Activated T-cell treated with anti-CD3 and anti-CD28 coated beads, Interleukin-2, amount 50 U/mL, for 72 hours (primary cell): ENCODE data around the gene WWOX. TPM values are rescaled to one million over a fixed set of nuclear protein-coding genes. Genes with fewer than 3 reads are reported as not detected.

Experiments
- ATAC-seq, 2 donors: fragments of 150-1000 bp; cut with Tn5 transposase; replicated peaks in 1 of 2; 2 replicates each; pipeline ENCODE4 v1.10.0; 2021; ENCODE audit warnings: moderate library complexity in 2 of 2, mild to moderate bottlenecking in 1 of 2
- DNase-seq, 2 donors: peaks; one replicate each; pipeline ENCODE4 v3.0.0; 2021 to 2022; ENCODE audit warnings: mixed read lengths in 1 of 2
- H3K27ac Mint-ChIP-seq: one replicate; pipeline ENCODE4 v1.8.0; 2022; ENCODE audit warnings: mild to moderate bottlenecking, moderate library complexity, mixed read lengths
- H3K27me3 Mint-ChIP-seq: one replicate; pipeline ENCODE4 v1.8.0; 2022; ENCODE audit warnings: low read depth, mixed read lengths
- H3K36me3 Mint-ChIP-seq, 2 donors: one replicate each; pipeline ENCODE4 v1.8.0; 2022; ENCODE audit warnings: mixed read lengths in 2 of 2, mild to moderate bottlenecking in 1 of 2; ENCODE audit not compliant: insufficient read depth in 2 of 2
- H3K4me1 Mint-ChIP-seq: one replicate; pipeline ENCODE4 v1.8.0; 2022; ENCODE audit warnings: low read depth, mixed read lengths
- H3K4me3 Mint-ChIP-seq, 2 donors: one replicate each; pipeline ENCODE4 v1.8.0; 2022; ENCODE audit warnings: mild to moderate bottlenecking in 2 of 2, mixed read lengths in 2 of 2, moderate library complexity in 2 of 2
- H3K9me3 Mint-ChIP-seq, 2 donors: one replicate each; pipeline ENCODE4 v1.8.0; 2022; ENCODE audit warnings: mixed read lengths in 2 of 2
- total RNA-seq, 2 donors: library from RNA; stranded (reverse); gene quantifications; one replicate each; pipeline ENCODE4 v1.2.3, GENCODE V29; 2022

The WWOX gene
- total RNA-seq, 2 donors from 2014 or later = 21.2 to 21.5 TPM

DNA sequence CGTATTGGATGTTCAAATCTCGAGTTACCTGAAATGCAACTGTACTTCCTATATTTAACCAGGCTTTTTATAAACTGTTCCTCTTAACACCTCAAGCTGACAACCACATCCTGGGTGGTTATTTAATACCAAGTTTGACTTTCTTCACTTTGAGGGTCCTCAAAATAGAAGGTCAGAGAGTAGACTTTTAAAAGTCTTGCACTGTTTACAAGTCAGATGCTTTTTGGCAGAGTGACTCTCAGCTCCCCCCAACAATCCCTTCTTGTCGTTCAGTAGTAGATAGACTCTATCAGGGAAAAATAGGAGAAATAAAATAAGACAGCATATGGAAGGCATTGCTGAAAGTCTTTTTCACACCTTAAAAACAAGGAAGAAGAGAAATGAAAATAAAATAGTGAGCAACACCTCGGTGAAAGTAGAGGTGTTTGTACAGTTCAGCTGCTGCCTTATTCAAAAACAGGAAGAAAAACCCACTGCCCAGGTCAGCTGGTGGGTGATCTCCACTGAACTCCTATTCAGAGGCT is 650.4 kb downstream of the WWOX start:
- DNase-seq (no peak), ATAC-seq (no peak)
- peak overlapping the region in 1 of 2 donors; percentile 63 for H3K4me3 Mint-ChIP-seq
- H3K36me3 Mint-ChIP-seq = peaks cover 0 to 3% of the 10 kb centered on the region in 2 donors
- H3K27ac Mint-ChIP-seq = no peak overlapping the region
- H3K27me3 Mint-ChIP-seq = no peaks in the 10 kb centered on the region
- no peaks in the 10 kb centered on the region for H3K9me3 Mint-ChIP-seq
- H3K4me1 Mint-ChIP-seq = peaks cover 14% of the 10 kb centered on the region

GRCh38 chr16:78750611-78751010 is 651.2 kb downstream of the WWOX start:
- DNase-seq (no peak), ATAC-seq (no peak)
- Mint-ChIP-seq H3K27me3 (no peaks in the 10 kb centered on the region), H3K4me1 (peaks cover 14% of the 10 kb centered on the region), H3K36me3 (peaks cover 0 to 3% of the 10 kb centered on the region in 2 donors), H3K27ac (no peak overlapping the region), H3K4me3 (peak overlapping the region in 1 of 2 donors; percentile 22), H3K9me3 (no peaks in the 10 kb centered on the region)

DNA sequence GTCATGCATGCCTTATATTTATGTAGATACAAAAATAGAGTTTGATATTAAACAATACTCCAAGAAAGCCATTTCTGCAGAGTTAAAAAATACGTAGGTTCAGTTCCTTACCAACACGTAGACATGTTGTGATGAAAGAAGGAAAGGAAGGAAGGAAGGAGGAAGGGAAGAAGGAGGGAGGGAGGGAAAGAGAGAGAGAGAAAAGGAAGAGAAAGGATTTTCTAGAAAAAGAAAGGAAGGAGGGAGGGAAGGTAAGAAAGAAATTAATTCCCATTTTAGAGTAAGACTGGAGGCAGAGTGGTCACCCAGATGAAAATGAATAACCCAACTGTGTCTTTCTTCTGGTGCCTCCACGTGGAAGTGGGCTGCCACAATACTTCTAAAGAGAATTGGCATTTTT is 652.1 kb downstream of the WWOX start:
- H3K27ac Mint-ChIP-seq = no peak overlapping the region
- H3K9me3 Mint-ChIP-seq = peaks cover 0 to 2% of the 10 kb centered on the region in 2 donors
- ATAC-seq = no peak
- H3K4me1 Mint-ChIP-seq = peaks cover 14% of the 10 kb centered on the region
- H3K36me3 Mint-ChIP-seq = peaks cover 0 to 3% of the 10 kb centered on the region in 2 donors
- H3K27me3 Mint-ChIP-seq = no peaks in the 10 kb centered on the region
- no peak overlapping the region for H3K4me3 Mint-ChIP-seq
- DNase-seq = no peak

GRCh38 chr16:78754713-78755112 is 655.3 kb downstream of the WWOX start:
- no peak overlapping the region for H3K4me3 Mint-ChIP-seq
- DNase-seq (no peak), ATAC-seq (no peak)

GRCh38 chr16:78755751-78756661 is 656.6 kb downstream of the WWOX start:
- ATAC-seq (no peak), DNase-seq (no peak)
- Mint-ChIP-seq H3K4me1 (no peaks in the 10 kb centered on the region), H3K27me3 (no peaks in the 10 kb centered on the region), H3K36me3 (no peaks in the 10 kb centered on the region), H3K27ac (no peak overlapping the region), H3K4me3 (no peak overlapping the region), H3K9me3 (peaks cover 0 to 2% of the 10 kb centered on the region in 2 donors)

More at GRCh38 chr16:78754713-78755112, 655.3 kb downstream of the WWOX start:
- H3K36me3 Mint-ChIP-seq = no peaks in the 10 kb centered on the region
- H3K27ac Mint-ChIP-seq = no peak overlapping the region
- H3K4me1 Mint-ChIP-seq = peaks cover 4% of the 10 kb centered on the region
- peaks cover 0 to 2% of the 10 kb centered on the region in 2 donors for H3K9me3 Mint-ChIP-seq
- H3K27me3 Mint-ChIP-seq = no peaks in the 10 kb centered on the region

GRCh38 chr16:78759596-78759995 is 660.1 kb downstream of the WWOX start:
- H3K27ac Mint-ChIP-seq = no peak overlapping the region
- H3K4me1 Mint-ChIP-seq = no peaks in the 10 kb centered on the region
- H3K9me3 Mint-ChIP-seq = peaks cover 2 to 3% of the 10 kb centered on the region in 2 donors
- no peak overlapping the region for H3K4me3 Mint-ChIP-seq
- no peak for ATAC-seq
- no peak for DNase-seq
- peaks cover 0 to 2% of the 10 kb centered on the region in 2 donors for H3K36me3 Mint-ChIP-seq
- H3K27me3 Mint-ChIP-seq = peaks cover under 1% of the 10 kb centered on the region

GRCh38 chr16:78760611-78761010 is 661.2 kb downstream of the WWOX start:
- no peaks in the 10 kb centered on the region for H3K4me1 Mint-ChIP-seq
- H3K36me3 Mint-ChIP-seq = peaks cover 0 to 2% of the 10 kb centered on the region in 2 donors
- H3K4me3 Mint-ChIP-seq = no peak overlapping the region
- peaks cover 2 to 3% of the 10 kb centered on the region in 2 donors for H3K9me3 Mint-ChIP-seq
- ATAC-seq = no peak
- no peak overlapping the region for H3K27ac Mint-ChIP-seq
- H3K27me3 Mint-ChIP-seq = peaks cover 5% of the 10 kb centered on the region
- no peak for DNase-seq

GRCh38 chr16:78761427-78761826 is 662.0 kb downstream of the WWOX start:
- DNase-seq = peak; percentile 58 to 67
- Mint-ChIP-seq H3K9me3 (peaks cover 2 to 3% of the 10 kb centered on the region in 2 donors), H3K36me3 (peaks cover 0 to 2% of the 10 kb centered on the region in 2 donors), H3K4me1 (no peaks in the 10 kb centered on the region), H3K4me3 (no peak overlapping the region), H3K27ac (no peak overlapping the region), H3K27me3 (peaks cover 5% of the 10 kb centered on the region)
- peak; percentile 72 to 80 for ATAC-seq

DNA sequence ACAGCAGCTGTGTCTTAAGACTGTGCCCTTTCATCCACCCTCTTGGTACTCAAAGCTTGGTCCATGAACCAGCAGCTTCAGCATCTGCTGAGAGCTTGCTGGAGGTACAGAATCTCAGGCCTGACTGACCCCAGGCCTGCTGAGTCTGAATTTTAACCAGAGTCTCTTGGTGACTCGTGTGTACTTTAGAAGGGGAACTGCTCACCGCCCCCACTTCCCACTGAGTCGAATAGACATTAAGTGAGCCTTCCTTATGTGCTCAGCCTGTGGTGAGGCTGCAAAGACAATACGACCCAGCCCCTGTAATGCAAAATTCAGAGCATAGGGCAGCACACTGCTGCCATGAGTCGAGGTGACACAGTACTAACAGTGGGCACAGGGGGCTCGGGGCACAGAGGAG is 662.8 kb downstream of the WWOX start:
- Mint-ChIP-seq H3K4me3 (peak overlapping the region in 1 of 2 donors; percentile 32), H3K27me3 (peaks cover 5% of the 10 kb centered on the region), H3K4me1 (no peaks in the 10 kb centered on the region), H3K27ac (no peak overlapping the region), H3K36me3 (peaks cover 0 to 2% of the 10 kb centered on the region in 2 donors), H3K9me3 (peaks cover 0 to 3% of the 10 kb centered on the region in 2 donors)
- DNase-seq (peak in 1 of 2 donors; percentile 35), ATAC-seq (peak; percentile 60 to 77)

- DNase-seq (no peak), ATAC-seq (no peak)
- peaks cover 5% of the 10 kb centered on the region for H3K27me3 Mint-ChIP-seq
- peaks cover 0 to 3% of the 10 kb centered on the region in 2 donors for H3K36me3 Mint-ChIP-seq
- H3K4me3 Mint-ChIP-seq = no peak overlapping the region
- no peak overlapping the region for H3K27ac Mint-ChIP-seq
- peaks cover 8% of the 10 kb centered on the region for H3K4me1 Mint-ChIP-seq
- peaks cover 0 to 3% of the 10 kb centered on the region in 2 donors for H3K9me3 Mint-ChIP-seq
Observed at GRCh38 chr16:78763821-78764440, 664.5 kb downstream of the WWOX start.

GRCh38 chr16:78764478-78764877 is 665.0 kb downstream of the WWOX start:
- ATAC-seq (no peak), DNase-seq (no peak)
- Mint-ChIP-seq H3K9me3 (peaks cover 0 to 3% of the 10 kb centered on the region in 2 donors), H3K4me3 (no peak overlapping the region), H3K27ac (peak overlapping the region; percentile 51), H3K36me3 (peaks cover 0 to 3% of the 10 kb centered on the region in 2 donors), H3K27me3 (peaks cover 5% of the 10 kb centered on the region), H3K4me1 (peaks cover 8% of the 10 kb centered on the region)

- peak in 1 of 2 donors; percentile 14 for ATAC-seq
- H3K36me3 Mint-ChIP-seq = peaks cover 2 to 13% of the 10 kb centered on the region in 2 donors
- peak overlapping the region; percentile 71 for H3K27ac Mint-ChIP-seq
- H3K27me3 Mint-ChIP-seq = peaks cover 13% of the 10 kb centered on the region
- H3K4me3 Mint-ChIP-seq = peak overlapping the region in 1 of 2 donors; percentile 68
- no peak for DNase-seq
- H3K4me1 Mint-ChIP-seq = peaks cover 27% of the 10 kb centered on the region
- peaks cover 0 to 3% of the 10 kb centered on the region in 2 donors for H3K9me3 Mint-ChIP-seq
Observed at GRCh38 chr16:78768226-78768625, 668.8 kb downstream of the WWOX start.

GRCh38 chr16:78768718-78769117 is 669.3 kb downstream of the WWOX start:
- peaks cover 2 to 13% of the 10 kb centered on the region in 2 donors for H3K36me3 Mint-ChIP-seq
- H3K4me1 Mint-ChIP-seq = peaks cover 32% of the 10 kb centered on the region
- ATAC-seq = peak; percentile 71 to 79
- peaks cover 13% of the 10 kb centered on the region for H3K27me3 Mint-ChIP-seq
- peak overlapping the region; percentile 71 for H3K27ac Mint-ChIP-seq
- peak; percentile 59 to 76 for DNase-seq
- H3K9me3 Mint-ChIP-seq = peaks cover 0 to 3% of the 10 kb centered on the region in 2 donors
- peak overlapping the region; percentile 1 to 68 for H3K4me3 Mint-ChIP-seq
